Mucosa of rectum (tissue), 2 donors: ENCODE results near the gene CPEB4.

Experiments
- H3K27ac ChIP-seq, 2 donors: one replicate each; pipeline ENCODE4 v1.7.0; 2013; ENCODE audit warnings: inconsistent platforms in 2 of 2, low read depth in 2 of 2, low read length in 2 of 2
- H3K27me3 ChIP-seq, 2 donors: one replicate each; pipeline ENCODE4 v1.7.0; 2013; ENCODE audit warnings: low read length in 2 of 2; ENCODE audit not compliant: control insufficient read depth in 2 of 2, insufficient read depth in 2 of 2
- H3K36me3 ChIP-seq, 2 donors: one replicate each; pipeline ENCODE4 v1.7.0; 2013; ENCODE audit warnings: low read length in 2 of 2; ENCODE audit not compliant: control insufficient read depth in 2 of 2, insufficient read depth in 2 of 2
- H3K4me1 ChIP-seq, 2 donors: one replicate each; pipeline ENCODE4 v1.7.0; 2013; ENCODE audit warnings: low read length in 2 of 2, mild to moderate bottlenecking in 1 of 2; ENCODE audit not compliant: control insufficient read depth in 2 of 2, insufficient read depth in 2 of 2
- H3K4me3 ChIP-seq, 2 donors: one replicate each; pipeline ENCODE4 v1.7.0; 2013; ENCODE audit warnings: low read length in 2 of 2
- H3K9ac ChIP-seq, 2 donors: one replicate each; pipeline ENCODE4 v1.7.0; 2013; ENCODE audit warnings: low read length in 2 of 2, low read depth in 1 of 2, mild to moderate bottlenecking in 1 of 2
- H3K9me3 ChIP-seq, 2 donors: one replicate each; pipeline ENCODE4 v1.7.0; 2013; ENCODE audit warnings: low read length in 2 of 2; ENCODE audit not compliant: control insufficient read depth in 2 of 2
- donor health status: healthy.
- donor health status: Normal muscosa, but diverticular disease.

CPEB4 gene

DNA sequence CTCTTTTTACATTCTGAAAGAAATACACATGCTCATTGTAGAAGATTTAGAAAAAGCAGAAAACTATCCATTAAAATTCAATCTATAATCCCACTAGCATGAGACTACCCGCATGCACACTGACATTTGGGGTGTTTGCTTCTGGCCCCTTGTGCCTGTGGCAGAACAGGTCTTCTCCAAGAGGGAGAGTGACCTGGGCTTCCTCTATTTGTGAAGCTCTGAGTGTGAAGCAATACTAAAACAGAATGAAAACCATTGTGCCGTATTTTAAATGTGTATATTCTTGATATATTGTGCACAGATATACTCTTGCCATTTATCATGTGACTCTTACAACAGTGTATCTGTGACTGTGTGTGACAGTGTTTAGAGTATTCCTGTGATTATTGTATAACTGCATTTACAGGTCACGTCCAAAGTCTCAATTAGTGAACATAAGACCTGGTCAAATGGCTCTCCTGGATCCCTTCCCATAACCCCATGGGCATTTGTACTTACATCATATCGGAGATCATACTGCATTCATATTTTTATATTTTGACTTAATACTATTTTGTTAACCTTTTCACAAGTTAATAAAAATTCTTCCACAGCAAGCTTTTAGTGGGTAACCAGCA is 14.7 kb upstream of the CPEB4 start:
- no peak overlapping the region for H3K9ac ChIP-seq
- no peak overlapping the region for H3K27ac ChIP-seq
- no peaks in the 10 kb centered on the region for H3K4me1 ChIP-seq

GRCh38 chr5:173875189-173875588 is 13.0 kb upstream of the CPEB4 start:
- H3K27me3 ChIP-seq = no peaks in the 10 kb centered on the region

More for the DNA sequence above, 14.7 kb upstream of the CPEB4 start:
- H3K27me3 ChIP-seq = no peaks in the 10 kb centered on the region
- H3K9me3 ChIP-seq = no peaks in the 10 kb centered on the region
- no peaks in the 10 kb centered on the region for H3K36me3 ChIP-seq
- H3K4me3 ChIP-seq = no peak overlapping the region

DNA sequence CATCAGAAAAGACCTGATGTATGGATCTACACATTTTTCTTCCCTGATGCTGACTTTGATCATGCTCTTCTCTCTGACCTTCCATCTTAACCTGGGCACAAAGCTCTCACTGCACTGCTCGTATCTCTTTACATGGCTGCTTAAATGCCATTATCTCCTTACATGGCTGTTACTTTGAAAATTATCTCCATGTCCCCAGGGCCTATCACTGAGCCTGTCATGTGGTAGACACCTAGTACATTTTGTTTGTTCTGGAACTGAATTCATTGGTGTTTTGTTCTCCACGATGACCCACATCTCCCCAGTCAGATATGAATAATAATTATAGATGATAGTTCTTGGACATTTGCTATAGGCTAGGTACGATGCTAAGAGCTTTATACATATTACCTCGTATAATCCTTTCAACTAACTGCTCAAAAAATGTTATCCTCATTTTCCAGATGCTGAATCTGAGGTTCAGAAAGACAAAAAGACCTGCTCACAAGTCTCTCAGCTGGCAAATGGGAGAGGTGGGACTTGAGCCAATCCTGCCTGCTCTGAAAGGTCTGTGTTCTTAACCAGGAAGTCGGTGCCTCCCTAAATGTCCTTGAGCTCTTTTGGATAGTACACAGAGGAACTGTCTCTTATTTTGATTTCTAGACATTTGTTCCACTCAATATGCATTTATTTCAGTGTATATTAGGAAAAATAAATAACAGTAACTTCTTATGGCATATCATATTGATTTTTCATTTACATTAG is 9.8 kb upstream of the CPEB4 start:
- Histone ChIP-seq H3K27ac (no peak overlapping the region), H3K27me3 (no peaks in the 10 kb centered on the region), H3K4me3 (no peak overlapping the region), H3K4me1 (no peaks in the 10 kb centered on the region), H3K36me3 (no peaks in the 10 kb centered on the region), H3K9me3 (no peaks in the 10 kb centered on the region), H3K9ac (no peak overlapping the region)

More at GRCh38 chr5:173875189-173875588, 13.0 kb upstream of the CPEB4 start:
- no peak overlapping the region for H3K9ac ChIP-seq
- no peak overlapping the region for H3K4me3 ChIP-seq
- H3K4me1 ChIP-seq = no peaks in the 10 kb centered on the region
- no peak overlapping the region for H3K27ac ChIP-seq
- no peaks in the 10 kb centered on the region for H3K36me3 ChIP-seq
- H3K9me3 ChIP-seq = no peaks in the 10 kb centered on the region

GRCh38 chr5:173880306-173880985 is 7.7 kb upstream of the CPEB4 start:
- no peak overlapping the region for H3K4me3 ChIP-seq

GRCh38 chr5:173881811-173882575 is 6.2 kb upstream of the CPEB4 start:
- Histone ChIP-seq H3K36me3 (no peaks in the 10 kb centered on the region), H3K27ac (no peak overlapping the region), H3K4me3 (no peak overlapping the region), H3K9ac (no peak overlapping the region), H3K9me3 (no peaks in the 10 kb centered on the region), H3K27me3 (no peaks in the 10 kb centered on the region), H3K4me1 (peaks cover 19 to 21% of the 10 kb centered on the region in 2 donors)

More at GRCh38 chr5:173880306-173880985, 7.7 kb upstream of the CPEB4 start:
- peaks cover 12% of the 10 kb centered on the region in 2 donors for H3K4me1 ChIP-seq
- H3K36me3 ChIP-seq = no peaks in the 10 kb centered on the region
- H3K9ac ChIP-seq = no peak overlapping the region
- no peak overlapping the region for H3K27ac ChIP-seq
- no peaks in the 10 kb centered on the region for H3K9me3 ChIP-seq
- no peaks in the 10 kb centered on the region for H3K27me3 ChIP-seq

DNA sequence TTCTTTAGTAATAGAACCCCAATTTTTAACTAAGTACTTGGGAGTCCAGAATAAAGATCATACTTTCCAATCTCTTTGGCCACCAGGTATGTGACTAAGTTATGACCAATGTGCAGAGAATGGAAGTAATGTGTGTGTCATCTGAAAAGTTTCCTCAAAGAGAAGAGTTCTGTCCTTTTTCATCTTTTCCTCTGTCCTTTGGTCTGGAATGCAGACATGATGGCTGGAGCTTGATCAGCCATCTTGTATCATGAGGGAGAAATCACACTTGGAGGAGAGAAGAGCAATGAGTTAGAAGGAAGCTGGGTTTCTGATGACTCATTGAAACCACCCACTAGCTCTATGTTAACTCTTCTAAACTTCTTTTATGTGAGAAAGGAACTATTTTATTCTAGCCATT is 5.5 kb upstream of the CPEB4 start:
- Histone ChIP-seq H3K9ac (no peak overlapping the region), H3K36me3 (no peaks in the 10 kb centered on the region), H3K27ac (no peak overlapping the region), H3K4me3 (no peak overlapping the region), H3K9me3 (no peaks in the 10 kb centered on the region), H3K4me1 (peaks cover 19 to 26% of the 10 kb centered on the region in 2 donors), H3K27me3 (no peaks in the 10 kb centered on the region)

DNA sequence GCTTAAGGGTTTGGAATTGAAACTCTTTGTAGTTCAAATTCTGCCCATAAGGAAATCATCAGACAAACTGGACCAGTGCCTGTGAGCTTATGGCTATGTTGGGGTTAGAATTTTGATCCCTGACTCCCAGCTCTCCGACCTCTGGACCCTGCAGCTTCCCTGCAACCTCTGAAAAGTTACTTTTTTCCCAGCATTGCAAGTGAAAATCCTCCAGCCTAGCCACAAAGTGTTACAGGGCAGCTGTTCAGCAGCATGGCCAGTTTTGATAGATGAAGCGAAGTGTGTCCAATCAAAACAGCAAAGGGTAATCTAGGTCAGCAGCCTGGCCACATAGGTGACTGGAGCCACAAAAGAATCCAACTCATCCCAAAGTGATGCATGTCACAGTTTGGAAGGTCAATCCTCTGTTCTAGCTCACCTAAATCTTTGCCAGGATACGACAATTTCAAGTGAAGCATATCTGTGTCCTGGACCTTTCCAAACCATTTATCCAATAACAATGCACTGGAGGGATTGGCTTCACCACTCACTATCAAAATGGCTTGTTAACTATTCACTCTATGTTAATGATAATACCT is 4.7 kb upstream of the CPEB4 start:
- H3K4me3 ChIP-seq = no peak overlapping the region
- H3K36me3 ChIP-seq = no peaks in the 10 kb centered on the region
- H3K27ac ChIP-seq = no peak overlapping the region
- H3K9me3 ChIP-seq = no peaks in the 10 kb centered on the region
- no peak overlapping the region for H3K9ac ChIP-seq
- H3K27me3 ChIP-seq = no peaks in the 10 kb centered on the region
- H3K4me1 ChIP-seq = peaks cover 19 to 26% of the 10 kb centered on the region in 2 donors

DNA sequence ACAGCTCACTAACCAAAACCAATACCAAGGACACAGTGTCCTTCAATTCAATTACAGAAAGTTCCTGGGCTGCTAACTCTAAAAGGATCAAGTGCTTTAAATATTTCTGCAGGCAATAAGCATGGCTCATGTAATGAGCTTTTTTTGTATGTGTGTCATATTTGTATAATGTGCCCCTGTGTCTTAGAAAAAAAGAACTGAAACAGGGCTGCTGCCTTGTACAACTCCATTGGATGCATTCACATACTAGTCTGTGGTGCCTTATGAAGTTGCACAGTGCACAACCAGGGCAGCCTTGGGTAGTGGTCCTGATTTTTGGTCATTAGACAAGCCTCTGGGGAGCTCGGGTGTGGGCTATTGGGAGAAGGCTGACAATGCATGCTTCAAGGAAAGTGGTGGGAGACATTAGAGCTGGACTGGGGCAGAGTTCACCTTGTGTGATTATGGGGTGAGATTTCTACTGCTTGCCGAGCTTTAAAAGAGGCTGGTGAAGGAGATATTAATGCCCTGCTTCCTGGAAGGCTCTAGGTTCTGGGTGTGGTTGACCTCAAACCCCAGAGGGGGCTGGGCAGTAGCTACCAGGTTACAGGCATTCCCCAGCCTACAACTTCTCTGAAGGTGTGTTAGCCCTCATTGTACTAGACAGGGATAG is 3.6 kb upstream of the CPEB4 start:
- peak overlapping the region; percentile 78 to 81 for H3K27ac ChIP-seq
- no peak overlapping the region for H3K9ac ChIP-seq
- H3K4me1 ChIP-seq = peaks cover 23 to 29% of the 10 kb centered on the region in 2 donors
- H3K4me3 ChIP-seq = peak overlapping the region in 1 of 2 donors; percentile 33
- H3K36me3 ChIP-seq = no peaks in the 10 kb centered on the region
- no peaks in the 10 kb centered on the region for H3K9me3 ChIP-seq
- no peaks in the 10 kb centered on the region for H3K27me3 ChIP-seq

DNA sequence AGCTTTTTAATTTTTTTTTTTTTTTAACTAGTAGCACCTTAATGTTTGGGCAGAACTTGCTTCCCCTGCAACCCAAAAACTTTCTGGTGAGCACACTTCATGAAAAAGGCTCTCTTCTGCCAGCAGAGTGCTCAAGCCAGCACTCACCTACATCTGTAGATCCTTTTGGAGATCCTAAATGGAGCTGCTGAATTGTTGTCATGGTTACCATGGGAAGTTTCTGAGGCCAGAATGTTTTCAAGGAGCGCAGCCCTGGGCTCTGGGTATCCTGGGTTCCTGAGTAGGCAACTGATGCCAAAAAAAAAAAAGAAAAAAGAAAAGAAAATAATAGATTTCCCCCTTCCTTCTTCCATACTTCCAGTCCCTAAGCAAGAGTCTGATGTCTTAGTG is 3.1 kb upstream of the CPEB4 start:
- H3K36me3 ChIP-seq = no peaks in the 10 kb centered on the region
- H3K4me1 ChIP-seq = peaks cover 27 to 34% of the 10 kb centered on the region in 2 donors
- peak overlapping the region; percentile 78 to 81 for H3K27ac ChIP-seq
- peak overlapping the region in 1 of 2 donors; percentile 16 for H3K4me3 ChIP-seq
- H3K9me3 ChIP-seq = no peaks in the 10 kb centered on the region
- H3K9ac ChIP-seq = peak overlapping the region in 1 of 2 donors; percentile 38
- H3K27me3 ChIP-seq = no peaks in the 10 kb centered on the region
